Stimulated activated CD4-positive, alpha-beta T cell treated with anti-CD3 and anti-CD28 coated beads, Interleukin-1b, Interleukin-23, amount 100 ng/mL, for 1 hour (primary cell): Measurements from ENCODE around the gene ASF1A.

ENCODE experiments used
- DNase-seq, 2 donors: peaks; one replicate each; pipeline ENCODE4 v3.0.0-alpha.2; 2020; ENCODE audit warnings: low read depth in 2 of 2

Gene ASF1A

GRCh38 chr6:118881440-118882313 lies 12.3 kb upstream of the ASF1A start:
- DNase-seq, result no peak

- DNase-seq, result no peak
Observed at GRCh38 chr6:118882314-118882905, 11.5 kb upstream of the ASF1A start.

GRCh38 chr6:118886641-118887040 lies 7.3 kb upstream of the ASF1A start:
- DNase-seq, result no peak

- DNase-seq, result no peak
Observed at GRCh38 chr6:118889163-118889562, 4.8 kb upstream of the ASF1A start.

- DNase-seq, result no peak
Observed at GRCh38 chr6:118890997-118891790, 2.8 kb upstream of the ASF1A start.

GRCh38 chr6:118892355-118892991 lies 1.5 kb upstream of the ASF1A start:
- no peak for DNase-seq

GRCh38 chr6:118893064-118893806 lies 717 bp upstream of the ASF1A start:
- no peak for DNase-seq

GRCh38 chr6:118894425-118895260 lies 691 bp downstream of the ASF1A start:
- peak; percentile 11 to 16 for DNase-seq

- DNase-seq, result no peak
Observed at GRCh38 chr6:118895261-118895560, 1.3 kb downstream of the ASF1A start.

GRCh38 chr6:118895859-118896258 lies 1.9 kb downstream of the ASF1A start:
- no peak for DNase-seq

GRCh38 chr6:118896339-118897136 lies 2.6 kb downstream of the ASF1A start:
- no peak for DNase-seq

GRCh38 chr6:118897386-118897785 lies 3.4 kb downstream of the ASF1A start:
- DNase-seq, result no peak

- no peak for DNase-seq
Observed at GRCh38 chr6:118899948-118900347, 6.0 kb downstream of the ASF1A start.

GRCh38 chr6:118902726-118903125 lies 8.8 kb downstream of the ASF1A start:
- DNase-seq, result no peak

- DNase-seq, result no peak
Observed at GRCh38 chr6:118903138-118903537, 9.2 kb downstream of the ASF1A start.

- DNase-seq, result no peak
Observed at GRCh38 chr6:118903691-118904090, 9.7 kb downstream of the ASF1A start.

- no peak for DNase-seq
Observed at GRCh38 chr6:118905084-118905483, 11.1 kb downstream of the ASF1A start.

- no peak for DNase-seq
Observed at GRCh38 chr6:118905851-118906250, 11.9 kb downstream of the ASF1A start.

GRCh38 chr6:118908441-118908840 lies 14.5 kb downstream of the ASF1A start:
- DNase-seq, result no peak

GRCh38 chr6:118912646-118913045 lies 18.7 kb downstream of the ASF1A start:
- DNase-seq, result no peak
